Ishikawa (cell line): ENCODE data around the gene OBP2B.
"Not testable (repeated sequence)": the region's sequence is repeated elsewhere in the genome, so short reads cannot be mapped to it uniquely, and the experiment has no call there.

Source experiments
- CEBPB ChIP-seq: IDR thresholded peaks from 2 replicates; pipeline ENCODE4 v1.6.1; 2012
- CREB1 ChIP-seq: IDR thresholded peaks from 2 replicates; pipeline ENCODE4 v1.6.1; 2012; ENCODE audit warnings: low read depth
- EGR1 ChIP-seq: IDR thresholded peaks from 2 replicates; pipeline ENCODE4 v1.6.1; 2012
- EP300 ChIP-seq: IDR thresholded peaks from 2 replicates; pipeline ENCODE4 v1.6.1; 2012; ENCODE audit warnings: borderline replicate concordance
- FOXM1 ChIP-seq: IDR thresholded peaks from 2 replicates; pipeline ENCODE4 v1.6.1; 2012; ENCODE audit warnings: low read depth, borderline replicate concordance
- MAX ChIP-seq: IDR thresholded peaks from 2 replicates; pipeline ENCODE4 v1.6.1; 2012
- NFIC ChIP-seq: IDR thresholded peaks from 2 replicates; pipeline ENCODE4 v1.6.1; 2012
- RAD21 ChIP-seq: IDR thresholded peaks from 2 replicates; pipeline ENCODE4 v1.6.1; 2012; ENCODE audit warnings: low read depth
- REST ChIP-seq: IDR thresholded peaks from 2 replicates; pipeline ENCODE4 v1.6.1; 2012; ENCODE audit warnings: low read depth, mild to moderate bottlenecking
- TAF1 ChIP-seq: IDR thresholded peaks from 2 replicates; pipeline ENCODE4 v1.6.1; 2012; ENCODE audit warnings: low read depth, mild to moderate bottlenecking
- TCF12 ChIP-seq: IDR thresholded peaks from 2 replicates; pipeline ENCODE4 v1.6.1; 2012; ENCODE audit warnings: low read depth
- TEAD4 ChIP-seq: IDR thresholded peaks from 2 replicates; pipeline ENCODE4 v1.6.1; 2012
- USF1 ChIP-seq: IDR thresholded peaks from 2 replicates; pipeline ENCODE4 v1.6.1; 2012
- YY1 ChIP-seq: IDR thresholded peaks from 2 replicates; pipeline ENCODE4 v1.6.1; 2012; ENCODE audit warnings: low read depth
- ZBTB7A ChIP-seq: IDR thresholded peaks from 2 replicates; pipeline ENCODE4 v1.6.1; 2012; ENCODE audit warnings: low read depth

Gene OBP2B

GRCh38 chr9:133208880-133209300 lies at the start of gene OBP2B:
Gene OBP2B, minus strand, starts transcription at chr9:133209250. Its CDS starts 51 bp downstream, at chr9:133209199.
- not testable (repeated sequence) for TF ChIP-seq TCF12, EGR1, RAD21

- TF ChIP-seq ZBTB7A, result no peak
- TF ChIP-seq EP300, result no peak
- no peak for TF ChIP-seq FOXM1
- no peak for TF ChIP-seq REST
- TF ChIP-seq CEBPB, result no peak
- TF ChIP-seq YY1, result no peak
- no peak for TF ChIP-seq RAD21
- no peak for TF ChIP-seq TEAD4
- no peak for TF ChIP-seq MAX
- no peak for TF ChIP-seq TAF1
- no peak for TF ChIP-seq EGR1
- no peak for TF ChIP-seq CREB1
- TF ChIP-seq TCF12, result no peak
- no peak for TF ChIP-seq NFIC
- TF ChIP-seq USF1, result no peak
Observed at GRCh38 chr9:133258061-133259015, 49.3 kb upstream of the OBP2B start.

GRCh38 chr9:133257465-133257956 lies 48.5 kb upstream of the OBP2B start:
- no peak for TF ChIP-seq TCF12
- no peak for TF ChIP-seq NFIC
- TF ChIP-seq EP300, result no peak
- TF ChIP-seq EGR1, result no peak
- TF ChIP-seq TEAD4, result no peak
- TF ChIP-seq USF1, result no peak
- TF ChIP-seq TAF1, result no peak
- TF ChIP-seq CREB1, result no peak
- TF ChIP-seq MAX, result no peak
- TF ChIP-seq ZBTB7A, result no peak
- no peak for TF ChIP-seq FOXM1
- TF ChIP-seq RAD21, result no peak
- no peak for TF ChIP-seq YY1
- TF ChIP-seq CEBPB, result no peak

GRCh38 chr9:133256686-133257091 lies 47.6 kb upstream of the OBP2B start:
- no peak for TF ChIP-seq YY1
- TF ChIP-seq ZBTB7A, result no peak
- no peak for TF ChIP-seq USF1
- TF ChIP-seq CREB1, result no peak
- TF ChIP-seq TAF1, result no peak

GRCh38 chr9:133256136-133256461 lies 47.0 kb upstream of the OBP2B start:
- TF ChIP-seq TEAD4 (no peak), MAX (no peak), EGR1 (no peak), NFIC (no peak), USF1 (no peak), REST (no peak), ZBTB7A (no peak), RAD21 (no peak), CREB1 (no peak), FOXM1 (no peak), CEBPB (no peak), TCF12 (no peak), YY1 (no peak), TAF1 (no peak), EP300 (no peak)
